Stimulated activated CD8-positive, alpha-beta memory T cell treated with anti-CD3 and anti-CD28 coated beads, Interleukin-15, amount 100 ng/mL, for 1 hour (primary cell): ENCODE measurements around the gene MCM9.

Experiments used
- DNase-seq: peaks from one replicate; pipeline ENCODE4 v3.0.0-alpha.2; 2020; ENCODE audit warnings: low read depth

MCM9 gene

DNA sequence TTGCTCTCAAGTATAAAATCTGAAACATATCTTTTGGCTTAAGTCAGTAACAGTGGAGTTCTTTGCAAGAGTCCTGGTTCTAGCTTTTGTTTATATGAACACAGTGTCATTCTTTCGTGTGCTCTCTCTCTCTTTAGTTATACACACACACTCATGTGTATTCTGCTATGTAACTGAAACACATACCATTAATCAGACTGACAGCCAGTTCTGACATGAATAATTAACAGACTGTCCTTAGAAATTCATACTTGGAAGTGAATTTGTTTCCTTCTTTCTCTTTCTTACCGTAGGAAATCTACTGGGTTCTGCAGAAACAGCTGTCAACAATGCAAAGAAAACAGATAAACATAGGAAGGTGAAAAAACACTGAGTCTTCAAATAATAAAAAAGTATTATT lies 2.5 kb downstream of the MCM9 start:
- DNase-seq = no peak

DNA sequence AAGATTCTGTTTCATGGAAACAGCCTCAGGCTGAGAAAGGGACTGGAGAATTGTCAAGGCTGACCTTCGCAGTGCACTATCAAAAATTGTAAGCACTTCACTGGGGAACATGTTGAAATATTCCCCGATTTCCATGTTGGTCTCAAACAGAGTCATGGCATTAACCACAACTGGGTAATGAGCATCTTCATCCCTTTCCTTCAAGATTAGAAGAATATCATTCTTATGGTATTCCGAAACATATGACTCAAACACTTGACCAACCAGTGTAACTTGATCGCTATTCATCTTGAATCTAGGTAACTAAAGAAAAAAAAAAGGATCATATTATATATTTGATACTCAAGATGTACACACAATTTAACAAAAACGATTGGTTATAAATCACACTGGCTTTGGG lies 3.5 kb downstream of the MCM9 start:
- no peak for DNase-seq

DNA sequence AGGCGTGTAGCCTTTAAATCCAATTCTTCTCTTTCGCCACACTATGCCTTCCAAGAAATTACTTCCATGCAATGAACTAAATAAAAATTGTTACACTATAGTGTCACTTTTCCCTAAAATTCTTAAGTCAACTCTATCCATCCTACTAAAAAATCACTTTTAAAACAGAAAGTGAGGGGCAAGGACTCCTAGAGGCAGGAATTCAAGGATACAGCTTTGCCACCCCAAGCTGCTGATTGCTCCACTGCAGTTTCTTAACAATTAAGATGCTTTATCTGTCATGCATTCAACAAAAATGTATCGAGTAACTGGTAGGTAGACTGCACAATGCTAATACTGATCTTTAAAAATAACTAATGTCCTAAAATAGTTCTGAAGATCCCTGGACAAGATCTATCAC lies 4.3 kb downstream of the MCM9 start:
- no peak for DNase-seq

DNA sequence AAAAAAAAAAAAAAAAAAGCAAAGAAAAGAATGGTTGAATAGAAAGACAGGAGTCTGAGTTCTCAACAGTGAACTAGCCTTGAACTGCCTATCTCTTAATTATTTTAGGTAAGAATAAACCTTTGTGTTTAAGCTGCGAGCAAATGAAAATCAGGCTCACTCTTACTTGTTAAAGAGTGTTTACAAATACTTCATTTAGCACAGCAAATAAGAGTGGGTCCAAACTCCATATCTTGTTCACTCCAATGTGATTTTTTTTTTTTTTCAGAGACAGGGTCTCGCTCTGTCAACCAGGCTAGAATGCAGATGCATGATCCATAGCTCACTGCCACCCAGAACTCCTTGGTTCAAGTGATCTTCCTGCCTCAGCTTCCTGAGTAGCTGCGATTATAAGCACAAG lies 11.9 kb downstream of the MCM9 start:
- DNase-seq = no peak

DNA sequence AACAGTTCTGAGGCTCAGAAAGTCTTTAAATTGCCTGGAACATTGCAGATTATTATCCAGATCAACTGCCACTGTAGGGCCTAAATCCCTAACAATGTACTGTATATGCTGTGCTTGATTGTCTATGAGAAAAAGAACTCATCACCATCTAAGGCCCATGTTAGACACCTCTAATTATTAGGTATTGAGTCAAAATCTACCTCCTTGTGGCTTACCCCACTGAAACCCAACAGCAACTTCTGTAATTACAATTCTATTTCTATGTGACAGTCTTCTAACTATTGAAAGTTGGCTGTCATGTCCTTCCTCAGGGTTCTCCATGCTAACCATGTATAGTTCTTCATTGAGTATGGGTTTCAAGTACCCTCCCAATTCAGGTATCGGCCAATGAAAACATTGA lies 13.9 kb downstream of the MCM9 start:
- no peak for DNase-seq

DNA sequence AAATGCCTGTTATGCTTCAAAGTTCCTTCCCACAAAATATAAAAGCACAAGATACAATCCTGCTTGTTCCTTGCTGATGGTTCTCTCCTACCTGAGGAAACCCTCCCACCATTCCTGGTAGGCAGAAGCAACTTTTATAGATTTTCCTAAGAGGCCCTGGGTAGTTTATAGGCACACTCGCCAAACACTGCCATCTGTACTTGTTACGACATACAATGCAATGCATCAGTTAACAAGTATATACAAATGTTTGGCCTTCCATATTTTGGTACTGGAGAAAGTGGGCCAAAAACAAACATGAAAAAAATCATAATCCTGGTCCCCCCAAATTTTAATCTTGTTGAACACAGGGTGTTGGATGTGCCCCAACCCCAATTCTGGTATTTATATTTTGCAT lies 16.6 kb downstream of the MCM9 start:
- DNase-seq = no peak

DNA sequence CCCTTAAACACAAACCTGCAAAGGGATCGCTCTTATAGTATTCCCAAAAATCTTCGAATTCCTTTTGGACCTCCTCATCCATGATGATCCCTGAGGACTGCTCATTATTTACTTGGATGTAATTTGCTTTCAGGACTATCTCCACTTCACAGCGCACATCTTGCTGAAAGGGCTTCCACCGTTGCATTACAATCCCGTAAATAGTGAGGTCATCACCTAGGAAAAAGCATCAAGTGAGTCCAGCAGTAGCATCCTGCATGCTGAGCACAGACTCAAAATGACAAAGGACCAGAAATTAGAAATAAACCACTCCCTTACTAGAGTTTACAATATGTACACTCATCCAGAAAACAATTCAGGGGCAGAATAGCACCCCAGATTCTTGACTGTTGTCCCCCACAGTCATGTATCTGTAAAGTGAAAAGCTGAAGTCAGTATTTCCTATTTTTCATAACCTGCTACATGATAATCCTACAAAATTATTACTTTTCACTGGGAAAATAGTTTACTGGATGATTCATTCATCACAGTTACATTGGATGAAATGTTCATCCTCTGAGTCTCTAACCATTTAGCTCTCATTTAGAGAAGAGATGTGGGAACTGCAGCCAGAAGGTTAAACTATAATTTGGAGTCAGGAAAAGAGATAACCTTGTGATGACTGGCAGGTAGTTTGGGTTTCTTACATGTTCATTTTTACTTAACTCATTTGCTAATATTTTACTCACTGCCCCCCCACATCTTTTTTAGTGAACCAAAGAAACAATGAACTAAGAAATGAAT lies 17.2 kb downstream of the MCM9 start:
- DNase-seq = no peak

DNA sequence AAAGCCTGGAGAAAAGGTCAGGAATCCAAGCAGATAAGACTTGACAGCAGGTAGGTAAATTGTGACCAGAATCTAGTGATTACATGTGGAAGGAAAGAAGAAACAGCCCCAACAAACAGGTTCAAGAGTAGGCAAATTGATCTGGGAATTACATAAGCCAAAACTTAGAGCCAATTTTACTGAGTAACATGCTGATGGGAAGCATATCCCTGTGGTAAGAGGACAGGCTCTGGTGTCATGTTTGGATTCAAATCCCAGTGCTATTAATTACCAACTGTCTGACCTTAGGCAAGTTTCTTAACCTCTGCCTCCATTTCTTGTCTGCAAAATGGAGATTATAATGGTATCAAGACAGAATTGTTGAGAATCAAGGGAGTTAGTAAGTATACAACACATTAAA lies 20.4 kb downstream of the MCM9 start:
- DNase-seq = no peak

DNA sequence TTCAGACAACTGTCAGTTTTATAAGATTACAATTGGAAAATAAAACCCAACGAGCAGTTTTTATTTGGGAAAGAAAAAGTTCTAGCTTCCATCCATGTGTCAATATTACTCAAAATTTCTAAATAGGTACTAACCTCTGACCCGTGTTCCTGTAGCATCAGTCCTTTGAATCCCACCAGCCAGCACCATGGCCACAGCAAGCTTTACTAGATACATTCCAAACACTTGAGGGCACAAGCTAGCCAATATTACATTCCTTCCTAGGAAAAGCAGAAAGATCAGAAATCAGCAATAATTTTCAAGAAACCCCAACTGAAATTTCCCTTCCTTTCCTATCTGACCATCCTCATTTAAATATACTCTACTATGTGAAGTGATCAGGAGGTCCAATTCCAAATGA lies 21.8 kb downstream of the MCM9 start:
- DNase-seq = no peak

DNA sequence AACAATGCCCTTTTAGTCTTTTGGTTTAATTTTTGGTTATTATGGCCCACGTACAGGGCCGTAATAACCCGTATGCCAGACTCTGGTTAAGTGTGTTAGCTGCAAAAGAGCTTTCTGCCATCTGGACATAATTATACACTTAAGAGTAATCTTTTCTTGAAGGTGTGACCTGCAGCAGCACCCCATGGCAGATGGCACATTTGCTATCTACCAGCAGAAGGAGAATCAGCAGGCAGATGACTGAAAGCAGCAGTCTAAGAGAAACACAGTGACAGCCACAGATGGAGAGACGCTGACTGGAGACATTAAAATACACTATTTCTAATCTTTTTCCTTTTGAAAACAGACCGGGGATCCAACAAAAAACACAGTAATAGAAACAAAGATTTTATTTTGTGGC lies 22.3 kb downstream of the MCM9 start:
- no peak for DNase-seq

DNA sequence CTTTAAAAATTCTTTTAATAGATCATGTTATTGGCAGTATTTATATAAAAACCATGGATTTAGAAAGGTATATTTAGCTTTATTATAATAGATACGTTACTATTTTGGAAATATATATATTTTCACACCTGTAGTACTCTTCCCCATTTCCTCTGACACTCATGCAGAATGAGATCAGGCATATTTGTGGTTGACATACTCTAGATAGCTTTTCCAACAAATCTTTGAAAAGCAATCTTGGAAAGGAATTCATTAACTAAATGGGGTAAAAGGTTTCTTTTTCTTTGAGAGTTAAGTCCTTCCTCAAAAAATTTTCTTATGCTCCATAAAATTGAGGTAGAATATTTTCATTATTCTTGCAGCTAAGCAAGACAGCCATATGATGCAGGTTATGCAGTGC lies 26.5 kb downstream of the MCM9 start:
- no peak for DNase-seq

DNA sequence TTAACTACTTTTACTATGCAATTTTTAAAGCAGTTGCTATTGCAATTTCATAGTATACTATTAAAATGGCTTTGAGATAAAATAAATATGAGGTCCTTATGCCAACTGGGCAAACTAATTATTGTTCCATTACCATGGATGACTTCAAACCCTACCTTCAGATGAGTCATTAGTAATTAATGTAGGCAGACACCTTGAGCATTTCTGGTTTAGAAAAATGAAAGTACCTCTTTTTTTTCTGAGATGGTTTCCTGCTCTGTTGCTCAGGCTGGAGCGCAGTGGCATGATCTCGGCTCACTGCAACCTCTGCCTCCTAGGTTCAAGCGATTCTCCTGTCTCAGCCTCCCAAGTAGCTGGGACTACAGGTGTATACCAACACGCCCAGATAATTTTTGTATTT lies 29.1 kb downstream of the MCM9 start:
- DNase-seq = no peak

DNA sequence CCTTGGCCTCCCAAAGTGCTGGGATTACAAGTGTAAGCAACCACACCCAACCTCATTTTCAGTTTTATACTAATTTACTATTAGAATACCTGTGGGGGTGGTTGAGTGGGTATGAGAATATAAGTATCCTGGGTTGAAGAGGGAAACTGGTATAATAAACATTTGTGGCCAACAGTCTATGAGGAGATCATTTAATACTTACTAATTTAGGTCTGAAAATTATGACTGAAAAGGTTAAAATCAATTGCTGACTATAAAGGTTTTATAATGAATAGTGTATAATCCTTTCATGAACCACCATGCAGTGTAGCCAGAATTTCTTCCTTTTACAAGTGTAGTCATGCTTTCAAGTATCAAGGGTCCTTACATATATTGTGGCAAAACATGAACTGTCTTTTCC lies 29.9 kb downstream of the MCM9 start:
- no peak for DNase-seq

DNA sequence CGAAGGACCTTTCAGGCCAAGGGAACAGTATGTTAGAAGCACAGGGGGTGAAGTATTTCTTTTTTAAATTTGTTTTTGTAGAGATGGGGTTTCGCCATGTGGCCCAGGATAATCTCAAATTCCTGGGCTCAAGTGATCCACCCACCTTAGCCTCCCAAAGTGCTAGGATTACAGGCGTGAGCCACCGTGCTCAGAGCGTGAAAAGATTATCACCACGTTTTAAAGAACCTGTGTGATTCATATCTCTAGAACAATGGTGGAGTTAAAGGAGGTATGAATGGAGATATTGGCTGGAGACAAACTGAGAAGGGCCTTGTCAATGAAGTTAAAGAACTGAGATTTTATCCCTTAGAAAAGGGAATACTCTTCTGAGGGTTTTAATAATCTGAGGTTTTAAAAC lies 31.3 kb downstream of the MCM9 start:
- no peak for DNase-seq

DNA sequence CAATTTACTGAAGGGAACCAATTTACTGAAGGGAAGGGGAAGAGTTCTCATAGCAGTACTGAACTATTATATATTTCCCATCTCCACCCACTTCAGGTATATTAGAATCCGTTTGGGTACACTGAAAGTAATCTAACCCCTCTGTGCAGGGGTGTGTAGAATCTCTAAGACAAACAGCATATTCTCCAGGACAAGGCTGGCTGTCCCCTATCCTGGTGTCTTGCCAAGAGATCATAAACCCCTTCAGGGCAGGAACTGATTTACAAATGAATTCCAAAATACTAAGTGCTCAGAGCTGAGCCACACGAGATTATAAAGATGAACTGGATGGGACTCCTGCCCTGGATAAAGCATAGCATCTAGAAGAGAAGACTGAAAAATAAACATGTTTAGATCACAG lies 31.8 kb downstream of the MCM9 start:
- no peak for DNase-seq

DNA sequence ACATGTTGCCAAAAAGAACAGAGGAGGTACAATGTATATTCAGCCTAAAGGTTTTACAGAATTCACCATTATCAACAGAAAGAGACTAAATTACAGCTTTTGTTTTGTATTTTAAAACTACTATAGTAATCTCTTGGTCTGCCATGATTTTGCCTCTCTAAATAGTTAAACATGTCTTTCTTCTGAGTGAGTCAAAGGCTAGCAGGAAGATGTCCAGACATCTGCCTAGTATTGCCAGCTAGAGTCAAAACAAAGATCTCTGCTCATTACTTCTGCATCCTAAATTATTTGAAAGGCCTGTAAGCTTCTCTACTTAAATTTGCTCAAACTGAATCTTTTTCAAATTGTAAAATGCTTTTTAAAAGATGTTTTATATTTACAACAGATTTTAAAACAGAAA lies 32.2 kb downstream of the MCM9 start:
- no peak for DNase-seq

DNA sequence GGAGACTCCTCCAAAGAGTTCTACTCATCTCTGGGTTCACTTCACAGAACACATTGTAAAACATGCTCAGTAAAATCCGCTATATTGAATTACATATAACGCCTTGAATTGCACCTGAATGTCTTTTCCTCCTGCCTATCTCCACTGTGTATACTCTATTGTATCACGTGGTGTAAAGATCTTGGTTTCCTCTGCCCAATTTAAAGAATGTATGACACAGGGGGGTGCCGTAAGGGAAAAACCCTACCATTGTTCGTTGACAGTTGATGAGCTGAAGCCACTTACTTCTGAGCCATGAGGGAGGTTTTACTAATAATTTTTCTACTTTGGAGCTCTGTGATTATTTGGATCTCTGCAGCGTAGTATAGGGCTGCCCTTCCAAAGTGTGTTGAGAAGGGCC lies 35.0 kb downstream of the MCM9 start:
- no peak for DNase-seq

DNA sequence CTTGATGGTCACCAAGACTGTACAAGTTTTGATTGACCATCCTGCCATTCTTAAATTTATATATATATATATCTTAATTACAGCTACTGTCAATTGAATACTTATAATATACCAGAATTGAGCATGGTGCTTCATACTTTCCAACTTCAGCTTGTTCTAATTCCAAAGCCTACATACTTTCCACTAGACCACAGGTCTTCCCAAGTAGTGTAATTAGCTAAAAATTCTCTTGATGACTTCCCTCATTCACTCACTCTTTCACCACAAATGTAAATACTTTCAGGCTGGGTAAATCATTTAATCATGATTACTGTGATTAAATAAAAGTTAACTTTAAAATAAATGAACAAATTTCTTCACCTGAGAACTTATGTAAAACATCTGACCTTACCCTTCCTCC lies 37.6 kb downstream of the MCM9 start:
- no peak for DNase-seq

DNA sequence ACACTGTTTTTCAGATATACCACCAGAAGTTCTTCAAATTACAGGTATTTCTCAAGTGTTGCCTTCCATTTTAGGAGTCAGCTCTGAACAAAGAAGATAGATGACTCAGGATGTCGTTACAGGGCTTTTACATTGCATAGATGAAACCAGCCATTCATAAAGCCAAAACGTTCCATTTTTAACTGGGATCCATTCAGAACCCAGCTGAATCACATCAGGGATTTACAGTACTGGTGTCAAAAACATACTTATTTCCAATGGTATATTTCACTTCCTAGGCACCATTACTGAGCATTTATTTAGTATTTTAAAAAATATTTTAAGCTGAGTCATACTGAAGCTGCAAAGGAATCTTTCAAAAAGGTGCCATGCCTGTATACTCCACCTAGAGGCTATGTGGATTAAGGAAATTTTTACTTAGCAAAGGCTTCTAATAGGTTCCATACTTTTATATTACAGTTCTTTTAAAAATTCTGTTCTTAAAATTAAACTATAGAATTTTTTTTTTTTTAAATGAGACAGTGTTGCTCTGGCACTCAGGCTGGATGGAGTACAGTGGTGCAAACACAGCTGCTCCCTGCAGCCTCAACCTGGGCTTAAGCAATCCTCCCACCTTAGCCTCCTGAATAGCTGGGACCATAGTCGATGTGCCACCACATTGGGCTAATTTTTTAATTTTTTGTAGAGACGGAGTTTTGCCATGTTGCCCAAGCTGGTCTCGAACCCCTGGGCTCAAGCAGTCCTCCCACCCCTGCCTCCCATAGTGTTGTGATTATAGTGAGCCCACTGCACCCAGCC lies 38.4 kb downstream of the MCM9 start:
- no peak for DNase-seq

DNA sequence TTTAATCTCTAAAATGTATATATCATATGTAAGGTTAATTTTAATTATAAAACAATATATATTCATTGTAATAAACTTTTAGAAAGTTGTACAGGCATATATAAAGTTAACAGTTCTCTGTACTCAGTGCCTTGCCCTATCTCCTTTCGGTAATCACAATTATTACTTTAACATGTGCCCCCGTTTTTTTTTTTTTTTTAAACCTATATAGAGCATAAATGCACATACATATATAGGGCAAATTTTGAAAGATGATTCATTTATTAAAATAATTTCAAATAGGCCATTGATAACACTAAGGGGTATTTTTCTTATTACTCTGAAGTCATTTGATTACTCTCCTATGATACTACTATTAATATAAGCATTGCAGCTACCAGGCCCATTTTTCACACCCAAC lies 39.1 kb downstream of the MCM9 start:
- DNase-seq = no peak

DNA sequence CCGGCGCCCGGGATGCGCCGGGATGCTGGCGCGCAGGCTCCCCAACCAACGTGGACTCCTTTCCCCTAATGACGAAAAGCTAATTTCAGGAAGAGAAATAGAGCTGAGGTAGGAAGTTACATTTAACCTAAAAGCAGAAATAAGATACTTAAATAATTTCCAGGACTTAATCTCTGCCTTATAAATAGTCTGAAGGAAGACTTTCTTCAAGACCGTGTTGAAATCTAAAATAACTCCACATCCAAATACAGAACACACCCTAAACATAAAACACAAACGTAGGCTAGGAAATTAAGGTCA lies 39.7 kb downstream of the MCM9 start:
- no peak for DNase-seq

DNA sequence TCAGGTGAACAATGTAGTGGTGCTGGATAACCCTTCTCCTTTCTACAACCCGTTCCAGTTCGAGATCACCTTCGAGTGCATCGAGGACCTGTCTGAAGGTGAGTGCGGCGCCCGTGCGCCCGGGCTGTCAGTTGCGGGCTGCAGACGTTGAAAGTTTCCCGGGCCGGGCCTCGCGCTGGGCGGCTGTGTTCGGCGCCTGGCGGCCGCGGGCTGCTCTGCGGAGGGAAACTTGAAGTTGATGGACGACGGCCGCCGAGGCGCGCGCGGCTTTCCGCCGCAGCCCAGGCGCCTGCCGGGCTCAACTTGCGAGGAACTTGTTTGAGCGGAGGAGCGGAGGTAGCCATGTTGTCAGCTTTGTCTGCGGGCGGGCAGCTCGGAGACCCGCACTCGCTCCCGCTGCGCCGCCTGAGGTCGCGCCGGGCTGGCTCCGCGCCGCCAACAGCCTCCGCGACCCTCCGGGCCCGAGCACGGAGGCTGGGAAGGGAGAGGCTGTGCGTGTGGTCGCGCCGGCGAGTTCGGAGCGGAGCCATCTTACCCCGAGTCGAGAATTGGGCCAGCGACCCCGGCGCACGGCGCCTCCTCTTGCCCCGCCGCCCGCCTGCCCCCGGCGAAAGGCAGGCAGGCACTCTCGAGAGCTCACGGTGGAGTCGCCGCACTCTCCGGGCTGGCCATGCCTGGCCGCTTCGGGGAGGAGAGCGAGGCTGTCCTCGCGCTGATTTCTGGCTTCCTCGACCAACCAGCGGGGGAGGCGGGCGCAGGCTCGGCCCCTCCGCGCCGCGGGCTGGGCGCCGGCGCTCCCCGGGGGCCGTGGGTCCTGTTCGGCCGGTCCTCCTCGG lies 40.3 kb downstream of the MCM9 start:
- peak; percentile 16 for DNase-seq

DNA sequence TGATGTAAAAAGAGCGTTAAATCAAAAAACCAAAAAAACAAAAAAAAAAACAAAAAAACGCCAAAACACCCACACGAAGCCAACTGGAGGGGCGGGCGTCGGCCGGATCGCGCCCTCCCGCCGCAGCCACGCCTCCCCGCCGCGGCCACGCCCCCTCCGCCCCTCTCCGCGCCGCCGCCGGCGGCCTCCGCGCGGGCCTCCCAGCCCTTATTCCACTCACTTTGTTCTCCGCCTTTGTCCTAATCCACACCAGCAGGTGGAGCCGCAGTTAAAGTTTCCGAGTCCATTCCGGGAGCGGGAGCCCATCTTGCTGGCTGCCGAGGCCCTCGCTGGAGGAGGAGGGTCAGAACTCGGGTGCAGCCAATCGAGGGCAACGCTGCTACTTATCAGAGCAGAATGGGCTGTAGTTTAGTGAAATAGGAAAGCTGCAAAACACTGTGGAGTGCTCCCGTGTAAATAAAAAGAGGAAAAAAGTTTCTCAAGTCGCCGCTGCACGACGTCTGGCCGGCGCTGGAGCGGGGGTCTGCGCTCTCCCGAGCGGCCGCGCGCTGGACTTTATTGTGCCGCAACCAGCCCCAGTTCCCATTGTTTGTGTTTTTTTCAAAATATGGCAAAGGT lies 41.0 kb downstream of the MCM9 start, which contains the start of gene ASF1A:
Gene ASF1A (plus strand): TSS at position 346 of the 618 bp plus-strand sequence. CDS start 262 bp downstream, at position 608.
- DNase-seq = peak; percentile 86
